KG1 (cell line): ENCODE data around the gene HOXA10.

Experiments
- DNase-seq: peaks from one replicate; lab custom pipeline; 2025; lab: John Stamatoyannopoulos, UW

Gene HOXA10

DNA sequence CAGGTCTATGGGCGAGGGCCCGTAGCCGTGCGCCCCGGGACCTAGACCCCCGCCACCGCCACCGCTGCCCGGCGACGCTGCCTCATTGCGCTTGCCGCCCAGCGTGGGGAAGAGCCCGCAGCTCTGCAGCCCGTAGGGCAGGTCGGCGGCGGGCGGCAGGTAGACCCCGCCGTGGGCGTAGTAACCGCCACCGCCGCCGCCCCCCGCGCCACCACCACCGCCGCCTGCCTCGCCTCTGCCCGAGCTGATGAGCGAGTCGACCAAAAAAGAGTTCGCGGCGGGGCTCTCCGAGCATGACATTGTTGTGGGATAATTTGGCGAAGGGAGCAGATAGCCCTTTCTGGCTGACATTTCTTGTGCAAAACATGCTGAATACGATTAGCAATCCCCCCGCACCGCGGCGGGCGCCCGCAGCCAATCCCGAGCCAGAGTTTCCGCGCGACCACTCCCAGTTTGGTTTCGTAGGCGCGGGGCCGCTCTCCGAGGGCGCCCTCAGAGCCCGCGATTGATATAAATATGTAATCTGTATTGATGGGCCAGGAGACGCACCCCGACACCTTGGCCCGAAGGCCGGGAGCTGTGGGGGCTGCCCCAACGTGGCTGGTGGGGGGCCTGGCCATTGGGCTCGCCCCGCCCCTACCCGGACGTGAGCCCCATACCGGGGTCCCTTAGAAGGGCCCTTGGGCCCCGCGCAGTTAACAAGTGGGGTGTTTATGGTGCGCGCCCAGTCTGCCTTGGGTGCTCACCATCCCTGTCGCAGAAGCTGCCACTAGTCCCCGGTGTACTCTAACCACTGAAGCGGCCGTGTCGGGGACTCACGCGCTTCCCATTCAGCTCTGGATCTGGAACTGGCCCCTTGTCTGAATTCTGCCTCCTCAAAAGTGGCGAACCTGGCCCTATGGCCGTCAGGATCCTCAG lies at the start of gene HOXA10:
Gene HOXA10, minus strand, starts transcription at position 365 of the 918 bp plus-strand sequence. Its CDS starts 14 bp downstream, at position 351.
- no peak for DNase-seq

DNA sequence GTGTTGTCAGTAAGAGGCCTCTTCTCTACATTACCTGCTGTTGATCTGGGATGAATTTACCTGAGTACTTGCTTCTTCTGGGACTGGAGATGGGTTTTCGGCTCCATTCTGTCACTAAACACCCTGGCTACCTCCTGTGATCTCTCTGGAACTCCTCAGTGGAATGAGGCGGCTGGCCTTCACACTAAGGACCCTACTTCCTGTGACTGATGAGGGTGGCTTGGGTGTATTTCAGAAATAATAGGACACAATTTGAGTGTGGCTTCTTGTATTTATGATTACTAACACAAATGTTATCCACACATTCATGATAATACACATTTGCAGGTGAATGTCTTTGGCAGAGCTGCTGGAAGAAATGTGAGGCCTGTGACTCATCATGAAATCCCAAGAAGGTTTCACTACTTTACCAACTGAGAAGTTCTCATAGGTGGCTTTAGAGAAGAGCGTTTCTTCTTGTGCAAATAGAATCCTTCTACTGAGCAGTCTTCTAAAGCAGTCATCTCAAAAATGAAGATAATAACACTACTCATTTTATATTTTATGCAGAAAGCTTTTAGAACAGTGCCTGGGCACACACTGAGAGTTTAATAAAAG lies 47.2 kb upstream of the HOXA10 start:
- DNase-seq: no peak

GRCh38 chr7:27220440-27220955 lies 46.4 kb upstream of the HOXA10 start:
- no peak for DNase-seq

DNA sequence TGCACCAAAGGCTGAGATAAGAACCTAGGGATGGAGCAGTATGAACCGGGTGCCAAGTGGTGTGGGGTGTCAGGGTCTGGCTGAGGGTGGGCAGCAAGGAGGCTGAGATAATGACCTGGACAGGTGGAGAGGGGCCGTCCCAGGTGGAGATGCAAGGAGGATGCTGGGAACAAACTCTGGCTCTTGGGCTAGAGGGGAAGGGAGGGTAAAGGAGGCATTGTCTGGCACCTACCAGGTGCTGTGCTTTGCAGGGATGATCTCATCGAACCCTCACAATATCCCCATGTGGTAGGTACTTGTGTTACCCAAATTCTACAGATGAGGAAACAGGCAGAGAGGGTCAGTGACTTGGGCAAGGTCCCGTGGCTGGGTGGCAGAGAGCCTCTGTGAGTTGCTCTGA lies 45.7 kb upstream of the HOXA10 start:
- DNase-seq: no peak

GRCh38 chr7:27217951-27218350 lies 43.8 kb upstream of the HOXA10 start:
- no peak for DNase-seq

DNA sequence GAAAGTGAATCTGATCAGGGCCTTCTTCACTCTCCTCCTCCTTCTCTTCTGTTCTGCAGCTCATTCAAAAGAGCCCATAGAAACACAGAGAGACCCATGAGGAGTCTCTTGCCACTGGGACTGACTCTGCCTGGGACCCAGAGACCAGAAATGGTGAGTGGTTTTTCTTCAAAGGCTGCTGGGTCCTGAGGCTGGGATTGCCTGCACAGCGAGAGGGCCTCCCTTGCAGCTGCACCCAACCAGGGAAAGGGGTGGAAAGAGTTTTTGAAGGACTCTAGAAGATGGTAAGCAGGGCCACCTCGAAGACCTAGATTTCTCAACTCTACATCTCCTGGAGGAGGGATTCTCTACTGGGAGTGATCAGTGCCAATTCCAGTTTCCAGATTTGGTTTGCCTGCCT lies 41.2 kb upstream of the HOXA10 start:
- no peak for DNase-seq

- DNase-seq: no peak
These were observed 40.3 kb upstream of the HOXA10 start for GRCh38 chr7:27214239-27214950.

DNA sequence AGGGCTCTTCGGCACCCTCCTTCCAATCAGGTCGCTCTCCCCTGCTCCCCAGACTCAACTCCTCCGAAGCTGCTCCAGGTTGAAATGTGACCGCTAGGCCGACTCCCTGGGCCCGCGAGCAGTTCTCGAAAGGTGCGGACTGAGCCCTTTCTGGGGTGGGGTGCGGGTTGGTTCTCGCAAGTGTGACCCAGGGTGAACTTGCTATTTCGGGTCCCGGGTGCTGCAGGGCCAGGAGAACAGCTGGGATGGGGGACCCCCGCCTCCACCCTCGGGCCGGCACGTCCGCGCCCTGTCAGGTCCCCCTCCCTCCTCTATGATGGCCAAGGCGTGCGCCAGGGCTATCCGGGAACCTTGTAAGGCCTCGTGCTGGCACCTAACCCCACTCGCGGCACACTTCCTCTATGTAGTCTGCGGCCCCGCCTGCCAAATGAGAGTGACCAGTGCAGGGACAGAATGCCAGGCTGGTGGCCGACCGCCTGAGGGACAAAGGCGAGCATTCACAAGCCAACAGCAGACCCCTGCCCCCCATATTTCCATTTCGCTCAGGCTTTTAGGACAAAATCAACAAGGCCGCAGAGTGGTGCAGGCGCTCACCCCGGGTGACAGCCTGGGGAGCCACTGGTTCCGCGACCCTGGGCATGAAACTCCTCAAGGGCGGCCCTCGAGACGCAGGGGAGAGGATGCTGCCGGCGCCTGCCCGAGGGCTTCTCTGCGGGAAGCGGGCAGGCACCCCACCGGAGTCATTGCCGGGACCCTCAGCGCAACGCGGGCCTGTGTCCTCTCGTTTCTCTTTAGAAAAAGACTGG lies 39.5 kb upstream of the HOXA10 start:
- DNase-seq: no peak

DNA sequence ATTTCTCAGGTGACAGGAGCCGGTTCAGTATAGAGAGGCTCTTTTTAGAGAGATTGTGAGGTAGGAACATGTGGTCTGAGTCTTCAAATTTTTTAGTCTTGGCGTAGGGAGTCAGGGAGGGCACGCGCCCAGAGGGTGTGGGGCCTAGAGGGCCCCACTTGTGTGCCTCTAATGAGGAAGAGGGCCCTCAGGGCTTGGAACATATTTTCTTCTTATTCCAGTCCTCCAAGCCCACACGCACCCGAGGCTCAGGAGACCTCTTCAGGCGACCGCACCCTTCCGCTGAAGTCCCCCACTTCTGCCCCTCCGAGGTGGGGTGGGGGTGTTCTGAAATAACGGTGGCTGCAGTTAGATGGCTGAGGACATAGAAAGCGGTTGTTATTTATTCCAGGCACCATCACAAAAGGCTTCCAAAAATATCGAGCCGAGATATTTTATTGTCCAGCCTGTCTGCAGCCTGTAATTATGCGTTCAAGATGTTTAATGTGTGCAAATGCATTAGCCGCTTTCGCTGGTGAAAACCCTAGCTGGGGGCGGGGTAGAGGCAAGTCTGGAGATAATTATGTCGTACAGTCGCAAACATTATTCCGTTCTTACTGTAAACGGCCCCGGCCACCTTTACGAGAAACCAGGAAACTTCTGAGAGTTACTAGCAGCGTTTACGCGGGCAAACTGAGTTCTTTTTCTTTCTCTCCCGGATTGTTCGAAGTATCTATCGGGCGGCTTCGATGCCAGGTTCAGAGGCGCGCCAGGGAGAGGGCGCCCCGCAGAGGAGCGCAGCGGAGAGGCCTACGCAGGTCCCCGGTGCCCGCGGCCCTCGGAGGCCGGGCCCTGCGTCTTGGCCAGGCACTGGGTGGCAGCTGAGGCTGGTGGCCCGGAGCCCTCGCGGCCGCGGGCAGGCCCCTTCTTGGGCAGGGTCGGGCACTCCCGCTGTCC lies 38.6 kb upstream of the HOXA10 start:
- DNase-seq: no peak

DNA sequence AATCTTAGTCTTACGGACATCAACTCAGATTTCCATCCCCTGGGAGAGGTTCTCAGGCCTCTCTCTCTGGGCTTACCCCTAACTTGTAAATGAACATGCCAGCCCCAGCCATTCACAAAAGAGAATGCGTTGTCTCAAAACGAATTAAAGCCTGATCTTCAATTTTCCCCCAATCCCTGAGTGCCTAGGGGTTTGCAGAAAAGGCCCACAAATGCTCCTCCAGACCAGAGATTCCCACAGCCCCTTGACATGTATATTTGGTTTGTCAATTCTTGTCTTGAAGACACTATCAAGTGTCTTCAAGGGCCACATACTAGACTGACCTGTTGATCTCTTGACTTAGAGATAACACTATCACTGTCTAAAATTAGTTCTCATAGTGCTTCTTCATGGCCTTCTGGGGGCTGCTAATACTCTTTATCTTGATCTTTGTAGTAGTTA lies 37.7 kb upstream of the HOXA10 start:
- DNase-seq: no peak

- DNase-seq: no peak
These were observed 36.9 kb upstream of the HOXA10 start for GRCh38 chr7:27211084-27211446.

DNA sequence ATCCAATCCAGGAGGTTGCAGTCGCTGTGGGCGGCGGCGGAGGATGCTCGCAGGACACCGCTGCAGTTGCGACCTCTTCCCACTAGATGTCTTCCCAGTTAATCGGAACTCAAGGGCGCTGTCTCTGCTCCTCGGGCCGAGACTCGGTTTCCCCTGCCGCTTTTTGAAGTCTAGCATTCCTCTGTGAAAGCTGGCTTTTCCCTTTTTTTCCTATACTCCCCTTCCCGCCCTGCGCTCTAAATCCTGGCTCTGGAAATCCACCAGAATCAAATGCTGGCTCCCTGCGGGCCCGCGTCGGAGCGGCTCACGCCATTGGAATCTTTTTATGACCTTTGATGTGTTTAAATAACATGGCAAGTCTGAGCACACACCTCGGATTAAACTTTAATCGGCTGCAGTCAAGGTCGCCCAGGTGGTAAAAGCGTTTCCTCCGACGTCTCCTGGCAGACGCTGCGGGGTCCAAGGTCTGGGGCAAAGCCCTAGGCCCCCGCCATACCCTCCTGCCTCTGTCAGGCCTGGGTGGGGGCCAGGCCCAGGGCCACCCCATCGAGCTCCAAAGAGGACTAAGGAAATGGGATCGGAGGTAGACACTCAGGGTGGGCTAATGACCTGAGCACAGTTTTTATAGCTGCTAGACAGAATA lies 36.4 kb upstream of the HOXA10 start:
- DNase-seq: no peak

DNA sequence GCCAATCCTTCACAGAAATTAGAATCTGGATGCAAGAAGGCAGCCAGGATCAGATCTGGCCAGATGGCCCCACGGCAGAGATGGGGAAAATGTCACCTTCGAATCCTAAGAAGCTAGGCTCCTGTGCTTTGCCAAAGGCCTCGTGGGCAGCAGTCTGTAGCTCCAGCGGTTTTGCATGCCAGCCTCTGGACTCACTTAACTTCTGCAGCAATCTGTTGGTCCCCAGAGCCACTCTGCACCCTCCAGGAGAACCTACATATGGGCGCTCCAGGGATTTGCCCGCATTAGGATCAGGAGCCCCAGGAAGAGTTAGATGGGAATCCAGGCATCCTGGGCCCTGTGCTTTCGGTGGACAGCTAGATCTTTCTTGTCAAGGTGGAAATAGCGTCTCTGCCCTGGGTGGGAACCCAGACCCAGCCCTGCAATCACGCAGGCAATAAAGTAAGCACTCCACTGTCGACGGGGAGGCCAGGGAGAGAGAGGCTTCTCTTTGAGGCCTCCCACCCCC lies 35.9 kb upstream of the HOXA10 start:
- DNase-seq: no peak

DNA sequence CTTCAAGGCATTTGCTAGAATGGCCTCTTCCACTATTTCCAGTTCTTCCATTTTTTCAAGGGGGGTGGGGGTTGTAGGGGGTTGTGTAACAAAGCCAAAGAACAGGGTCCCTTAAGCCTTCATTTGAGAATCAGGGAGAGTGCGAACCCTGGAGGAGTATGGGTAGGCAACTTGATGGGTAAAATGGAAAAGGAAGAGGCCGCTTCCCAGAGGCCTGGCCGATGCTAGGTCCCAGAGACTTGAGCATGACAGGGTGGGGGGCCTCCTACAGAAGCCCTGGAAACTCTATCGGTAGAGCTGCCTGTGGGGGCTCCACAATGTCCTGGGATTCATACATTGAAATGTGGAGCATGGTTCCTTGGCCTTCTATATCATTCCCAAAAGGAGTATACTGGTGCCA lies 34.9 kb upstream of the HOXA10 start:
- DNase-seq: no peak

GRCh38 chr7:27207348-27207985 lies 33.3 kb upstream of the HOXA10 start:
- no peak for DNase-seq

- DNase-seq: no peak
These were observed 31.5 kb upstream of the HOXA10 start for GRCh38 chr7:27205325-27206280.

DNA sequence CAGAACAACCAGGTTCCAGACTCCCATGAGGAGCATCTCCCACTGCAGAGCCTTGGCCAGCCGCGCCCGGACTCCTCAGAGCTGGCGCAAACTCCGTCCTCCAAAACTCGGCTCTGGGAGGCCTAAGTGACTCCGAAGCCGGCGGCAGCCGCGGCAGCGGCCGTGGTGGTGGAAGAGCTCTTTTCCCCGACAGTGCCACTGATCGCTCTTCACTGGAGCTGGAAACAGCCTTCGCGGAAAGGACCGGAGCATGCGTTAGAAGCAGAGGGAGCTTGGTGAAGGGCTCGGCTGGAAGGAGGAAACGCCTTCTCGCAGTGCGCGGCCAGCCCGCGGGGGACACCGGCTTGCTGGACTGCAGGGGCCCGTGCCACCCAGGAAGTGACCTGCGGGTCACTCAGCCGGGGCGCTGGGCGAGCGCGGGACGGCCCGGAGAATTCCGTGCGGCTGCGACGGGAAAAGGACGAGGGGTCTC lies 30.8 kb upstream of the HOXA10 start:
- DNase-seq: no peak

DNA sequence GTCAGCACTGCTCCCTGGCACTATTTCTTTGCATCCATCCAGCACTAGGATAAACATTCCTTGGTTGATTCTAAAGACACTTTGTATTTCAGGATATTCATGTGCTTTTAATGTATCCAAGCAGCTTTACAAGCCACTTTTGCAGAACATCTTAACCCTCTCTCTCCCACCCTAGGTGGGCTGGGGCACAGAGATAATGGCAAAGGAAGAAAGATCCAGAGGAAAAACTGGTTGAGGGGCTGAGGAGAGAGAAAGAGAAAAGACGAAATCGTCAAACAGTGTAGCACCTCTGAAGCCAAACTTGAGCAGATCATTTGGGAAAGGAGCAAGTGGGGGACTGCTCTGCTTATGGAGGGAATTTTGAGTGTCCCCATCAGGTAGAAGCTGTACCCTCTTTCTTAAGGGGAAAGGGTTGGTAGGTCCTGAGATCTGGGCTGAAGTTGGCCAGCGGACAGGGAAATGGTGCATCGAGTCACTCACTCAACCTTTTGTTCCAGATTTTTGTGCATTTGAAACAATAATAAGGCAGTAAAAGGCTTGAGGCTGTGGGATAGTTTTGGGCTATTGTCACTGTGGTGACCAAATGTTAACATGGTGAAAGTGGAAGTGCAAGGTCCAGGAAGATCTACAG lies 30.0 kb upstream of the HOXA10 start:
- no peak for DNase-seq
